GM19351 (cell line): ENCODE data around the gene SREBF1.
A peak's percentile ranks its signal among the peaks of the same experiment; 100 is the strongest.

Source experiments
- ATAC-seq: cut with Tn5 transposase; IDR thresholded peaks from one replicate; pipeline ENCODE4 v1.9.1; 2021; ENCODE audit warnings: mild to moderate bottlenecking, moderate library complexity; ENCODE audit not compliant: unreplicated experiment

SREBF1 gene

GRCh38 chr17:17826342-17826713 lies 10.5 kb downstream of the SREBF1 start:
- no peak for ATAC-seq

DNA sequence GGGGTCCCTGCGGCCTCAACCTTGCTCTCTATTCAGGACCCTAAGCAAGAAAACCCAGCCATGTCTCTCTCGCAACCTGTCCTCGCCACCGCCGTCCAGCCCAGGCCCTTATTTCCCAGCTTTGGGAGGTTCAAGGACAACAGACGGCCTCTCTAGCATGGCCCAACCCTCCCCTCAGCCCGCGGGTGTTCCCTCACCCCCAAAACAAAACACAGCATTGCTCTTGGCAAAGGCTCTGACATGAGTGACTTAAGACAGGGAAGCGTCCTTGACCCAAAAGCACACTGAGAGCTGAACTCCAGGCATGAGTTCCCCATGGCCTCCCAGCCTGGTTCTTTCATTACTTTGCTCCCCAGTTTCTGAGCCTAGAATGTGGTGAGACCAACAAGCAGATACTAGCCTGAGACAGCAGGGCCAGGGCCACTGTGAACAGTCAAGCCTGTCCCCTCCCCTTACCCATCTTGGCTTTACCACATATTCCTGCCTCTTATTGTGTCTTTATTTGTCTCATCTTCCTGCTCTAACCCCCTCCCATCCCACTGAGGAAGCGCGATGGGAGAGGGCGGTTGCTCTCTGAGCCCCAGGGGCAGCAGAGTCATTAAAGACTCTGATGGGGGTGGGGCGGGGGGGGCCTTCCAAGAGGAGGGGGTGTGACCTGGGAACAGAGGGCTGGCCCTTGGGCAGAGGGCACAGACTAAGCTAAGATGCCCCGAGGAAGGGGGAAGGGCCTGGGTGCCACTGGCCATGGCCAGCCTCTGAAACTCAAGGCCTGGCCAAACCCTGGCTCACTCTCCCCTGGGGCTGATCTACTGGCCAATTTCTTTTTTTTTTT lies 11.8 kb downstream of the SREBF1 start:
- ATAC-seq, result no peak

DNA sequence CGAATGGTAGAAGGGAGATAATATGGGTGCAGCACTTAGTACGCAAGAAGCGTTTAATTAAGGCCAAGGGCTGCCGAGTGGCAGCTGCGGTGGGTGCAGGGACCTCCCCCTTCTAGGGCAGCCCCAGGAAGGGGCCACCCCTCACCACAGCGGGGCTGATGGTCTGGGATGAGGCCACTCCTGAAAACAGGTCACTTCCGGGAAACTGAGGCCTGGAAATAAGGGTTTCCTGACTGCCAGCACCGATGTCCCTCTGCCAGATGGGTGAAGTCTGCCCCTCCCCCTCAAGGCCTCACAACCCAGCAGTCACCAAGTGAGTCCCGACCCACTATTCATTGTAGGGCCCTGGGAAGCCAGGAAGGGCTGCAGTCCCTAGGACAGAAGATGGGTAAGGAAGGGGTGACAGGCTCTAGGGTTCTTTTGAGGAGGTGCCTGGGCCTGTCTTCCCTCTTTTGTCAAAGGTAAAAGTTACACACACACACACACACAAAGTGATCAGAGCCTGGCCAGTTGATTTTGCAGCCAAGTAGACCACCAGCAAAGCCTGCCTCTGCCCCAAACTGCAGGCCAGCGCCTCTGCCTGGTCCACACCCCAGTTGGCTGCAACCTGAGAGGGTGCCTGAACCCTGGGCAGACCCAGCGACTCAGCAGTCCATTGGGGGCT lies 12.5 kb downstream of the SREBF1 start:
- ATAC-seq, result no peak

GRCh38 chr17:17823433-17824118 lies 13.2 kb downstream of the SREBF1 start:
- peak; percentile 85 for ATAC-seq

DNA sequence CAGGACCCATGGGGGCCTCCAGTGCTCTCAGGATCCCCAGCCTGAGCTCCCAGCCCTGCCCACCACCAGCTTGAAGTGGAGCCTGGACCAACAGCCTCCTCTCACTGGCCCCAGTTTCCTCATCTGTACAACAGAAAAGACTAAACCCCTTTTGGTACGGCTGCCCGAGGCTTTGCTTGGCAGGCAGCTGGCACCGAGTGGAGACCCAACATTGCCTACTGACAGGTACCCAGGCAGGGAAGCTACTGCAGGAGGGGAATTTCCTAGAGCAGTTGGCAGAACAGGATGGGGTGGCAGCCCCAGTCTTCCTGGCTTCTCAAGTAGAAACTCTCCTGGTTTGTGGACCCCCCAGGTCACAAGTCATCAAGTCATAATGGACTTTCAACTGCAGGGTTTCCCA lies 14.2 kb downstream of the SREBF1 start:
- ATAC-seq, result no peak

- no peak for ATAC-seq
Measured at GRCh38 chr17:17822189-17822588, 14.6 kb downstream of the SREBF1 start.

DNA sequence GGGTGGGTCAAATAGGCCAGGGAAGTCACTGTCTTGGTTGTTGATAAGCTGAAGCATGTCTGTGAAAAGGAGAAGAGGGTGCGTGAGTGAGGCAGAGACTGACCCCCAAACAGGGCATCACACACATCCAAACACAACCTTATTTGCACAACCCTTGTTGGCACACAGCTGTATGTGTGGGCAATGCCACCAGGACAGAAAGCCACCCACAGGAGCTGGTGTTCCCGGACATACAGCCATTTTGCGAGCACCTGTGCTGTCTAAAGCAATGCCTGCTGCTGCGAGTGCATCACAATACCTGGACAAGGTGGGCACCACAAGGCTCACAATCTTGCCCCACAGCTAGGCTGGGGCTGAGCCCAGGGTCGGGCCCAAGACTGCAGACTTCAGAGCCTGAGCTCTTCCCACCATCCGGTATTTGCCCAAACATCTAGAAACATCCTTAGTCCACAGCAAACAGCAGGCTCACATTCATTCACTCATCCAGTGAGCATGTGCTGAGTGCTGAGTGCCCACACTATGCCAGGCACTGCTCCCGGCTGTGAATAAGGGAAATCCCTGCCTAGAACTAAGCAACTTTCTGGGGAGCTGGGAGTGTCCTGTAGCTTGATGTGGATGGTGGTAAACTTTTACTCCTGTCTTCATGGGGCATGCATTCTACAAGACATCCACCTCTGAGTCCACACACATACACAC lies 16.2 kb downstream of the SREBF1 start:
- no peak for ATAC-seq

GRCh38 chr17:17820046-17820445 lies 16.7 kb downstream of the SREBF1 start:
- ATAC-seq, result no peak

DNA sequence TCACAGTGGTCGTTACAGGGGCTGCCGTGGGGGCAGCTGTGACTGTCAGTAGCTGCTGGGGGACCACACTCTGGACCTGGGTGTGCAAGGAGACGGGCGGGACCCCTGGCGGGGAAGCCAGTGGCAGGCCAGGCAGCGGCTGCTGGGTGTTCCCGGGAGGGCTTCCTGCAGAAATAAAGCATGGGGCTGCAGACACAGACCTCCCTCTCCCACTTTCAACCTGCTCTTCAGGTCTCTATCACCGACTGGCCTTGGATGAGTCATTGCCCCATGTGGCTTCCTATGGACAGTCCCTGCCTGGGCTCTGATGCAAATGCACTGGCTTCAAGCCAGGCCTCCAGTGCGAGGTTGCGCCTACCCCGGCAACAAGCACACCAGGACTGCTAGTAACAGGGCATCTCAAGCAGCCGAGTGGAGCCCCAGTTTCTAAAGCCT lies 17.2 kb downstream of the SREBF1 start:
- peak; percentile 58 for ATAC-seq

DNA sequence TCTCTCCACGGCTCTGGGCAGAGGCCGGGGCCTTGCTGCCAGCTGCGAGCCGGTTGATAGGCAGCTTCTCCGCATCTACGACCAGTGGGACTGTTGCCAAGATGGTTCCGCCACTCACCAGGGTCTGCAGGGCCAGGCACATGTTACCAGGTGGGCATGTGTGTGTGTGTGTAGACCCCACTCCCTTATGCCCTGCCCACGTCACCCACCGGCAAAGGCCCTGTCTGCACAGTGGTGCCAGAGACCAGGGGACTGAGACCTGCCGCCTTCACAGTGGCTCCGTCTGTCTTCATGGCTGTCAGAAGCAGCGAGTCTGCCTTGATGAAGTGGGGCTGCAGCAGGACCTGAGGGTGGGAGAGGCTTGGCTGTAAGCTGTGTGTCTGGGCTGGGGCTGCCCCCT lies 17.7 kb downstream of the SREBF1 start:
- no peak for ATAC-seq

- no peak for ATAC-seq
Measured at GRCh38 chr17:17818088-17818526, 18.7 kb downstream of the SREBF1 start.

DNA sequence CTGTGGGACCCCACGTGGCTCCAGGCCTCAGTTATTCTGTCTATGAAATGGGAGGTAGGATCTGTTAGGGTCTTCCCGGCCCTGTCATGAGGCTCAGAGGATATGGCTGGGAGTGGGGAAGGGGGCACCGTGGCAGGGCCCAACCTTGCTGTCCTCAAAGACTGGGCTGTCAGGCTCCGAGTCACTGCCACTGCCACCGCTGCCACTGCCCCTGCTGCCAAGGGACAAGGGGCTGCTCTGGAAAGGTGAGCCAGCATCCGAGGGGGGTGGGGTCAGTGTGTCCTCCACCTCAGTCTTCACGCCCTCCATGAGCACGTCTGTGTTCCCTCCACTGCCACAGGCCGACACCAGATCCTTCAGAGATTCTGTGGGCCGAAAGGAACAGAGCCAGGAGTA lies 19.2 kb downstream of the SREBF1 start:
- ATAC-seq, result no peak

- no peak for ATAC-seq
Measured at GRCh38 chr17:17816831-17817551, 19.8 kb downstream of the SREBF1 start.

GRCh38 chr17:17816240-17816814 lies 20.5 kb downstream of the SREBF1 start:
- ATAC-seq, result no peak

GRCh38 chr17:17815436-17816200 lies 21.2 kb downstream of the SREBF1 start:
- ATAC-seq, result no peak

DNA sequence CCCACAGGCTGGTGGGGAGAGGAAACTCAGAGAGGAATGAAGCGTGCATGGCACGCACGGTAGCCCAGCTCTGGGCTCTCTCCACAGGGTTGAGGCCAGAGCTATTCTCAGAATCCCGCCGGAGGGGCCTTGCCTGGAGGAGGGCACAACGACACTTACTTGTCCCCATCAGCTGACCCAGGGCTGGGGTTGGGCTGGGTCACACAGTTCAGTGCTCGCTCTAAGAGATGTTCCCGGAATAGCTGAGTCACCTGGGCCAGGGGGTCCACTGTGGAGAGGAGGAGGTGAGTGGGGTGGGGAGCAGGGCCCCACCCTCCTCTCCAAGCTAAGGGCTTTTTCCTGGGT lies 21.8 kb downstream of the SREBF1 start:
- ATAC-seq, result no peak

DNA sequence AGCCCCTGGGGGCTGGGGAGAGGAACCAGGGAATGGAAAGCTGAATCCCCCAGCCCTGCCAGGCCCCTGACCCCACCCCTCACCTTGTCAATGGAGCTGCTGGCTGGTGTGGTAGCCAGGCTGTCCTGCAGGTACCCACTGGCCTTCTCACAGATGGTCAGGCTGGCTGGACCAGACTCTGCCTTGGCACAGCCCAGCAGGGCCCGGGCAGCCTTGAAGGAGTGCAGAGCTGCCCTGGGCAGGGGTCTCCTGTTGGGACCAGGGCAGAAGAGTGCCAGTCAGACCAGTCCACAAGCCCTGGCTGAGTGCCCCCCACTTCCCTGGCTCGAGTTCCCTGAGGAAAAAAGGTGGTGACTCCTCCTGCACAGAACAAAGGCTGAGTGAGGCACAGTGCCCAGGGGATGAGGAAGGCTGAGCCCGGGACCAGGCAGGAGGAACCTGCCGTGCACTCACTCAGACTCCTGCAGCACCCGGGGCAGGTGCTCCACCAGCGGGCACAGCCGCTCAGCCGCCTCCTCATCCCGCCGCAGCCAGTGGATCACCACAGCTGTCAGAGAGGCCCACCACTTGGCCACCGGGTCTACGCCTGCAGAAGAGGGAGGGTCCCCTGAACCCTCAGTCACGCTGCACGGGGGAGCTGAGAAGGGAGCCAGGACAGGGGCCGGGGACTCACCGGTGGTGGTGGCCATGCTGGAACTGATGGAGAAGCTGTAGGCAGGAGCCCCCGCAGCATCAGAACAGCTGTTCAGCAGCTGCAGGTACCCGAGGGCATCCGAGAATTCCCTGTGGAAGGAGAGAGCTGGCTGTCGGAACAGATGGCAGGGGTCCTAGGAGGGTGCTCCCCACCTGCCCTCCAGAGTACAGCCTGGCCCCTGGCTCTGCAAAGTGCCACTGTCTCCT lies 22.4 kb downstream of the SREBF1 start:
- ATAC-seq, result no peak

- no peak for ATAC-seq
Measured at GRCh38 chr17:17813725-17814095, 23.1 kb downstream of the SREBF1 start.
